ENCODE results near the gene GTF2H4. TPM values are rescaled to one million over a fixed set of nuclear protein-coding genes. Genes with fewer than 3 reads are reported as not detected.
"Not testable (repeated sequence)": the region's sequence is repeated elsewhere in the genome, so short reads cannot be mapped to it uniquely, and the experiment has no call there.

GTF2H4 gene
- total RNA-seq, 1 donor from 2014 or later = 72.6 TPM

DNA sequence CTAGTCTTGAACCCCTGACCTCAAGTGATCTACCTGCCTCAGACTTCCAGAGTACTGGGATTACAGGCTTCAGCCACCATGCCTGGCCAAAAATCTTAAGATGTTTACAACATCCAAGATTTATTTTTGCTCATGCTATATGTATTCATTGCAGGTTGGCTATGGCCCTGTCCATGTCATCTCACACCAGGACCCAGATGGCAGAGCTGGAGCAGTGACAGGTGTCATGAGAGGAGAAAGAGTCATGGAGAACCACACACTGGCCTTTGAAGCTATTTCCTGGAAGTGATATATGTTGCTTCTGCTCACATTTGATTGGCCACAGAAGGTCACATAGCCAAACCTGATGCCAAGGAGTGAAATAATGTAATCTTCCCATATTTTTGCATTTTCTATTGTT lies 37.5 kb upstream of the GTF2H4 start:
- peaks cover 24% of the 10 kb centered on the region for H3K36me3 Mint-ChIP-seq (ENCODE audit: low read depth)
- peaks cover 29% of the 10 kb centered on the region for H3K9me3 Mint-ChIP-seq
- H3K4me1 Mint-ChIP-seq = no peaks in the 10 kb centered on the region
- no peak for DNase-seq (ENCODE audit: low read depth, low spot score)
- no peaks in the 10 kb centered on the region for H3K27me3 Mint-ChIP-seq (ENCODE audit: low read depth)
- TF ChIP-seq, protein P1, sequence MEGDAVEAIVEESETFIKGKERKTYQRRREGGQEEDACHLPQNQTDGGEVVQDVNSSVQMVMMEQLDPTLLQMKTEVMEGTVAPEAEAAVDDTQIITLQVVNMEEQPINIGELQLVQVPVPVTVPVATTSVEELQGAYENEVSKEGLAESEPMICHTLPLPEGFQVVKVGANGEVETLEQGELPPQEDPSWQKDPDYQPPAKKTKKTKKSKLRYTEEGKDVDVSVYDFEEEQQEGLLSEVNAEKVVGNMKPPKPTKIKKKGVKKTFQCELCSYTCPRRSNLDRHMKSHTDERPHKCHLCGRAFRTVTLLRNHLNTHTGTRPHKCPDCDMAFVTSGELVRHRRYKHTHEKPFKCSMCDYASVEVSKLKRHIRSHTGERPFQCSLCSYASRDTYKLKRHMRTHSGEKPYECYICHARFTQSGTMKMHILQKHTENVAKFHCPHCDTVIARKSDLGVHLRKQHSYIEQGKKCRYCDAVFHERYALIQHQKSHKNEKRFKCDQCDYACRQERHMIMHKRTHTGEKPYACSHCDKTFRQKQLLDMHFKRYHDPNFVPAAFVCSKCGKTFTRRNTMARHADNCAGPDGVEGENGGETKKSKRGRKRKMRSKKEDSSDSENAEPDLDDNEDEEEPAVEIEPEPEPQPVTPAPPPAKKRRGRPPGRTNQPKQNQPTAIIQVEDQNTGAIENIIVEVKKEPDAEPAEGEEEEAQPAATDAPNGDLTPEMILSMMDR (conservative IDR thresholded peaks at IDR 0.05) = no peak
- H3K27ac Mint-ChIP-seq (ENCODE audit: unreplicated experiment) = no peak overlapping the region
- no peak overlapping the region for H3K4me3 Mint-ChIP-seq

DNA sequence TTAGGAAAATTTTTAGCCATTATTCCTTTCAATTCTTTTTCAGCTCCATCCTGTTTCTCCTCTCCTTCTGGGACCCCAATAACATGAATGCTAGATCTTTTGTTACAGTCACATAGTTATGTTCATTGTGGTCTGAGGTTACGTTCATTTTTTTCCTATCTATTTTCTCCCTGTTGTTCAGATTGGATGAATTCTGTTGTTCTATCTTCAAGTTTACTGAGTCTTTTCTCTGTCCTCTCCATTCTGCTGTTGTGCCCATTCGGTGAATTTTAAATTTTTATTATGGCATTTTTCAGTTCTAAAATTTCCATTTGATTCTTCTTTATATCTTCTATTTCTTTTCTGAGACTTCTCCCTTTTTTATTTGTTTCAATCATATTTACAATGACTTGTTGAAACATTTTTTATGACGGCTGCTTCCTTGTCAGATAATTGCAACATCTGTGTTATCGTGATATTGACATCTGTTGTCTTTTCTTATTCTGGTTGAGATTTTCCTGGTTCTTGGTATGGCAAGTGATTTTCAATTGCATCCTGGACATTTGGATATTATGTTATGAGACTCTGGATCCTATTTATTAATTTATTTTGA lies 36.3 kb upstream of the GTF2H4 start:
- no peak overlapping the region for H3K27ac Mint-ChIP-seq (ENCODE audit: unreplicated experiment)
- peaks cover 29% of the 10 kb centered on the region for H3K9me3 Mint-ChIP-seq
- H3K4me1 Mint-ChIP-seq = no peaks in the 10 kb centered on the region
- H3K27me3 Mint-ChIP-seq (ENCODE audit: low read depth) = no peaks in the 10 kb centered on the region
- H3K4me3 Mint-ChIP-seq = no peak overlapping the region
- TF ChIP-seq, protein P1 (conservative IDR thresholded peaks at IDR 0.05) = no peak
- H3K36me3 Mint-ChIP-seq (ENCODE audit: low read depth) = peaks cover 24% of the 10 kb centered on the region
- DNase-seq (ENCODE audit: low read depth, low spot score) = no peak

DNA sequence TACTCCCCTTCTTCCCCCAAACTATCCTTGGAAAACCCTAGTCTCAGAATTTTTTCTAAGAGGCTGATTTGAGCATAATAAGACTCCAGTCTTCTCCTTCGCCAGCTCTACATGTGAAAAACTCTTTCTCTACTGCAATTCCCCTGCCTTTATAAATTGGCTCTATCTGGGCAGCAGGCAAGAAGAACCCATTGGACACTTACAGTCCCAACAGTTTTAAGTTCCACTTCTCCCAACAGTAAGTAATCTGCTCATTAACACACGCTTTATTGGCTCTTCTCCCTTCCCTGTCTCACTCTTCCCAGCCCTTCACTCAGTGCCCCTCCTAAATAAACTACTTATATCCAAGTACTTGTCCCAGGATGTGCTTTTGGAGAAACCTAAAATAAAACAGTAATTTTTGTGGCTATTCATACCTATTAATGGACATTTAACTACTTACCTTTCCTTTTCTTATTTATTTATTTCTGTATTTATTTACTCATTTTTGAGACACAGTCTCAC lies 34.8 kb upstream of the GTF2H4 start:
- TF ChIP-seq, protein P1 (conservative IDR thresholded peaks at IDR 0.05) = no peak
- no peaks in the 10 kb centered on the region for H3K27me3 Mint-ChIP-seq (ENCODE audit: low read depth)
- peaks cover 11% of the 10 kb centered on the region for H3K4me1 Mint-ChIP-seq
- peaks cover 21% of the 10 kb centered on the region for H3K36me3 Mint-ChIP-seq (ENCODE audit: low read depth)
- peaks cover 26% of the 10 kb centered on the region for H3K9me3 Mint-ChIP-seq
- no peak for DNase-seq (ENCODE audit: low read depth, low spot score)
- no peak overlapping the region for H3K27ac Mint-ChIP-seq (ENCODE audit: unreplicated experiment)
- no peak overlapping the region for H3K4me3 Mint-ChIP-seq

DNA sequence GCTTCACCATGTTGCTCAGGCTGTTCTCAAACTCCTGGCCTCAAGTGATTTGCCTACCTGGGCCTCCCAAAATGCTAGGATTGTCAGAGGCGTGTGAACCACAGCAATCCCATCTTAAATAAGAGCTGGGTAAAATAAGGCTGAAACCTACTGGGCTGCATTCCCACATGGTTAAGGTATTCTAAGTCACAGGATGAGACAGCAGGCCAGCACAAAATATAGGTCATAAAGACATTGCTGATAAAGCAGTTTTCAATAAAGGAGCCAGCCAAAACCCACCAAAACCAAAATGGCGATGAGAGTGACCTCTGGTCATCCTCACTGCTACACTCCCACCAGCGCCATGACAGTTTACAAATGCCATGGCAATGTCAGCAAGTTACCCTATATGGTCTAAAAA lies 34.2 kb upstream of the GTF2H4 start:
- DNase-seq (ENCODE audit: low read depth, low spot score); H3K4me3 Mint-ChIP-seq; H3K27me3 Mint-ChIP-seq (ENCODE audit: low read depth); H3K27ac Mint-ChIP-seq (ENCODE audit: unreplicated experiment): not testable (repeated sequence)
- peaks cover 17% of the 10 kb centered on the region for H3K4me1 Mint-ChIP-seq
- peaks cover 21% of the 10 kb centered on the region for H3K36me3 Mint-ChIP-seq (ENCODE audit: low read depth)
- H3K9me3 Mint-ChIP-seq = peaks cover 24% of the 10 kb centered on the region

DNA sequence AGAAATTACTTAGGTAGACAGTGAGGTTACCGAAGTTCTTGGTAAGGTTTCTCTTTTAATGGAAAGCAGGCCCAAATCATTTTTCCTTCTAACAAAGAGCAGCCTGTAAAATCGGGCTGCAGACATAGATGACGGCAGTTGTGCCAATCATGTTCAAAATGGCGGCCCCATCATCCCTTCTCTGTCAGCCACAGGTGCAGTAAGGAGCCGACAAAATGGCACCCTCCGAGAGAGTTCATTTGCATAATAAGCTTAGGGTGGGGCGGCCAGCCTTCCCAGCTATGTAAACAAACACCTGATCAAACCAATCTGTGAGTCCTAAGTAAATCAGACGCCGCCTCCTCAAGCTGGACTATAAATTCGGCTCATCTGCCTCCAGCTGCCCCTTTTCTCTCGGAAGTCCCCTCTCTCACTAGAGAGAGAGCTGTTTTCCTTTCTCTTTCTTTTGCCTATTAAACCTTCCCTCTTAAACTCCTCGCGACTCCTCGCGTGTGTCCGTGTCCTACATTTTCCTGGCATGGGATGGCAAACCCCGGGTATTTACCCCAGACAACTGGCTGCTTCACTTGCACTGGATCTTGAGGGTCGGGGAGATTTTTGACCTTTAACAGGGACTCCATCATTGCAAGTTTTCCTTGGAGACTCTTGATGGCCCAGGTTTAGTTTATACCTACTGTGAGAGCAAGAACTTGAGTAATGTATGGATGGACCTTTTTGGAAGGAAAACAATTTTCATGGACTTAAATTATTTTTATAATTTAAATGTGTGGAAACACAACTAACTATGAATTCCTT lies 32.6 kb upstream of the GTF2H4 start:
- peaks cover 17% of the 10 kb centered on the region for H3K9me3 Mint-ChIP-seq
- no peak for DNase-seq (ENCODE audit: low read depth, low spot score)
- H3K36me3 Mint-ChIP-seq (ENCODE audit: low read depth) = peaks cover 11% of the 10 kb centered on the region
- H3K4me3 Mint-ChIP-seq = no peak overlapping the region
- TF ChIP-seq, protein P1 (conservative IDR thresholded peaks at IDR 0.05) = no peak
- peaks cover 28% of the 10 kb centered on the region for H3K4me1 Mint-ChIP-seq
- H3K27me3 Mint-ChIP-seq (ENCODE audit: low read depth) = no peaks in the 10 kb centered on the region
- H3K27ac Mint-ChIP-seq (ENCODE audit: unreplicated experiment) = no peak overlapping the region

All from neural crest cell (in vitro differentiated cells).